Activated CD4-positive, alpha-beta T cell treated with anti-CD3 and anti-CD28 coated beads for 1 hour (primary cell): ENCODE measurements around the gene PRR12.
"Not testable (repeated sequence)": the region's sequence is repeated elsewhere in the genome, so short reads cannot be mapped to it uniquely, and the experiment has no call there.

ENCODE experiments used
- DNase-seq: peaks from one replicate; pipeline ENCODE4 v3.0.0-alpha.2; 2020

PRR12 gene

GRCh38 chr19:49592486-49593232 lies 1.7 kb downstream of the PRR12 start:
- DNase-seq, result no peak

GRCh38 chr19:49593233-49594113 lies 2.5 kb downstream of the PRR12 start:
- peak; percentile 85 for DNase-seq

- no peak for DNase-seq
Measured at GRCh38 chr19:49594157-49594992, 3.4 kb downstream of the PRR12 start.

- DNase-seq, result no peak
Measured at GRCh38 chr19:49594993-49595818, 4.2 kb downstream of the PRR12 start.

GRCh38 chr19:49595819-49596404 lies 4.9 kb downstream of the PRR12 start:
- no peak for DNase-seq

GRCh38 chr19:49596407-49596806 lies 5.4 kb downstream of the PRR12 start:
- no peak for DNase-seq

- no peak for DNase-seq
Measured at GRCh38 chr19:49596954-49597702, 6.1 kb downstream of the PRR12 start.

- DNase-seq, result no peak
Measured at GRCh38 chr19:49597703-49597974, 6.7 kb downstream of the PRR12 start.

GRCh38 chr19:49599378-49600295 lies 8.7 kb downstream of the PRR12 start:
- DNase-seq, result no peak

- no peak for DNase-seq
Measured at GRCh38 chr19:49601482-49602038, 10.6 kb downstream of the PRR12 start.

- no peak for DNase-seq
Measured at GRCh38 chr19:49602806-49603205, 11.8 kb downstream of the PRR12 start.

- DNase-seq, result no peak
Measured at GRCh38 chr19:49605605-49606004, 14.6 kb downstream of the PRR12 start.

GRCh38 chr19:49609499-49610092 lies 18.6 kb downstream of the PRR12 start:
- DNase-seq, result no peak

- no peak for DNase-seq
Measured at GRCh38 chr19:49613374-49613773, 22.4 kb downstream of the PRR12 start.

GRCh38 chr19:49614096-49614833 lies 23.3 kb downstream of the PRR12 start:
- DNase-seq, result no peak

GRCh38 chr19:49615861-49616260 lies 24.9 kb downstream of the PRR12 start:
- DNase-seq, result no peak

- no peak for DNase-seq
Measured at GRCh38 chr19:49616532-49616931, 25.6 kb downstream of the PRR12 start.

GRCh38 chr19:49616945-49617344 lies 26.0 kb downstream of the PRR12 start:
- no peak for DNase-seq

GRCh38 chr19:49617860-49618259 lies 26.9 kb downstream of the PRR12 start:
- not testable (repeated sequence) for DNase-seq
